ENCODE data around the gene PIK3IP1. TPM values are rescaled to one million over a fixed set of nuclear protein-coding genes. Genes with fewer than 3 reads are reported as not detected.

The PIK3IP1 gene
- total RNA-seq, 4 donors from 2014 or later: 7.0 to 53.0 (median 19.2) TPM

- TF ChIP-seq, protein P1, sequence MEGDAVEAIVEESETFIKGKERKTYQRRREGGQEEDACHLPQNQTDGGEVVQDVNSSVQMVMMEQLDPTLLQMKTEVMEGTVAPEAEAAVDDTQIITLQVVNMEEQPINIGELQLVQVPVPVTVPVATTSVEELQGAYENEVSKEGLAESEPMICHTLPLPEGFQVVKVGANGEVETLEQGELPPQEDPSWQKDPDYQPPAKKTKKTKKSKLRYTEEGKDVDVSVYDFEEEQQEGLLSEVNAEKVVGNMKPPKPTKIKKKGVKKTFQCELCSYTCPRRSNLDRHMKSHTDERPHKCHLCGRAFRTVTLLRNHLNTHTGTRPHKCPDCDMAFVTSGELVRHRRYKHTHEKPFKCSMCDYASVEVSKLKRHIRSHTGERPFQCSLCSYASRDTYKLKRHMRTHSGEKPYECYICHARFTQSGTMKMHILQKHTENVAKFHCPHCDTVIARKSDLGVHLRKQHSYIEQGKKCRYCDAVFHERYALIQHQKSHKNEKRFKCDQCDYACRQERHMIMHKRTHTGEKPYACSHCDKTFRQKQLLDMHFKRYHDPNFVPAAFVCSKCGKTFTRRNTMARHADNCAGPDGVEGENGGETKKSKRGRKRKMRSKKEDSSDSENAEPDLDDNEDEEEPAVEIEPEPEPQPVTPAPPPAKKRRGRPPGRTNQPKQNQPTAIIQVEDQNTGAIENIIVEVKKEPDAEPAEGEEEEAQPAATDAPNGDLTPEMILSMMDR (IDR thresholded peaks at IDR 0.05): no peak
- TF ChIP-seq POLR2A (IDR thresholded peaks at IDR 0.05): no peak
Observed at GRCh38 chr22:31288496-31289240, 3.6 kb downstream of the PIK3IP1 start.

GRCh38 chr22:31287818-31288495 is 4.3 kb downstream of the PIK3IP1 start:
- no peaks in the 10 kb centered on the region for H3K27me3 ChIP-seq
- peak overlapping the region; percentile 90 to 99 (median 97) for H3K27ac ChIP-seq
- TF ChIP-seq, protein P1 (IDR thresholded peaks at IDR 0.05): no peak
- no peak for TF ChIP-seq POLR2A (IDR thresholded peaks at IDR 0.05)
- DNase-seq: no peak
- intact Hi-C loops (cut with DNase I): no loop called here
- peaks cover 27 to 77% (median 43%) of the 10 kb centered on the region in 3 donors for H3K4me1 ChIP-seq
- H3K36me3 ChIP-seq: peaks cover under 1 to 67% (median 11%) of the 10 kb centered on the region in 3 donors
- H3K4me3 ChIP-seq: peak overlapping the region in 2 of 4 donors; percentile 69 to 89
- no peaks in the 10 kb centered on the region for H3K9me3 ChIP-seq
- 76 to 84% methylated on average over 6 of the region's 6 CpGs for WGBS, 2 donors

More at GRCh38 chr22:31288496-31289240, 3.6 kb downstream of the PIK3IP1 start:
- WGBS, 2 donors: 61 to 84% methylated on average over 5 of the region's 5 CpGs
- Histone ChIP-seq H3K27me3 (no peaks in the 10 kb centered on the region), H3K36me3 (peaks cover 0 to 60% (median 8%) of the 10 kb centered on the region in 3 donors), H3K27ac (peak overlapping the region; percentile 90 to 99 (median 97)), H3K9me3 (no peaks in the 10 kb centered on the region), H3K4me1 (peaks cover 27 to 84% (median 42%) of the 10 kb centered on the region in 3 donors), H3K4me3 (peak overlapping the region in 2 of 4 donors; percentile 69 to 89)
- DNase-seq: no peak
- intact Hi-C loops (cut with DNase I): no loop called here

DNA sequence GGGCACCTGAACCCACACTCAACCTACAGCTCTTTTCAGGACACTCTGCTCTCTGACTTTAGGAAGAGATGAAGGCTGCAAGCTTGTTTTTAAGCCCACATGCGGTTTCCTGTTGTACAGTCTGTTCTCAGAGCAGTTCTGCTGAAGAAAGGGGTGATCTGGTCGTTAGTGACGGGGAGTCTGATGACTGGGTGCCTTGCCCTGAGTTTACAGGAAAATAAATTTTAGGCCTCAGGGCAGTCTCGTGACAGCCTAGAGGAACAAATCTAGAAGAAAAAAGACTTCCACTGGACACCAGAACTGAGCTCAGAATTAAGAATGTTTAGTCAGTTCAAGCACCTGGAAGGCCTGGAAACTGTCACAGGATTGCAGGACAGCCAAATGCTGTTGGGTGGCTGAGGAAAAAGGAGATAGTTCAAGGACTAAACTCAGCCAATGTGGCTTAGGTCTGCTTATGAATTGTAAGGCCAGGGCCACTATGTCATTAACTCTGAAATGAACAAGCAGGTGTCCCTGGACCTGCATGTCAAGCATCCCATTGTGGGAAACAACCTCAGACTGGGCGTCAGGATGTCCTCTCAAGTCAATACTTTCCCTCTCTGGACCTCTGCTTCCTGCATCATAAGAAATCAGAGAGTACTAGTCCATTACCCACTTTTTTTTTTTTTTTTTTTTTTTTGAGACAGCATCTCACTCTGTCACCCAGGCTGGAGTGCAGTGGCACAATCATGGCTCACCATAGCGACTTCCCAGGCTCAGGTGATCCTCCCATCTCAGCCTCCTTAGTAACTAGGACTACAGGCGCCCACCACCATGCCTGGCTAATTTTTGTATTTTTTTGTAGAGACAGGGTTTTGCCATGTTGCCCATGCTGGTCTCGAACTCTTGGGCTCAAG is 5.7 kb downstream of the PIK3IP1 start:
- intact Hi-C loops (cut with DNase I): no loop called here
- TF ChIP-seq, protein P1 (IDR thresholded peaks at IDR 0.05): no peak
- peak in 2 of 4 donors; percentile 18 to 56 for TF ChIP-seq POLR2A (IDR thresholded peaks at IDR 0.05)
- Histone ChIP-seq H3K4me3 (no peak overlapping the region), H3K36me3 (peaks cover 13 to 81% (median 25%) of the 10 kb centered on the region in 3 donors), H3K4me1 (peaks cover 23 to 70% (median 41%) of the 10 kb centered on the region in 3 donors), H3K9me3 (no peaks in the 10 kb centered on the region), H3K27me3 (no peaks in the 10 kb centered on the region), H3K27ac (peak overlapping the region; percentile 90 to 99 (median 97))
- peak; percentile 24 for DNase-seq
- 62 to 68% methylated on average over 6 to 8 of the region's 8 CpGs for WGBS, 2 donors

DNA sequence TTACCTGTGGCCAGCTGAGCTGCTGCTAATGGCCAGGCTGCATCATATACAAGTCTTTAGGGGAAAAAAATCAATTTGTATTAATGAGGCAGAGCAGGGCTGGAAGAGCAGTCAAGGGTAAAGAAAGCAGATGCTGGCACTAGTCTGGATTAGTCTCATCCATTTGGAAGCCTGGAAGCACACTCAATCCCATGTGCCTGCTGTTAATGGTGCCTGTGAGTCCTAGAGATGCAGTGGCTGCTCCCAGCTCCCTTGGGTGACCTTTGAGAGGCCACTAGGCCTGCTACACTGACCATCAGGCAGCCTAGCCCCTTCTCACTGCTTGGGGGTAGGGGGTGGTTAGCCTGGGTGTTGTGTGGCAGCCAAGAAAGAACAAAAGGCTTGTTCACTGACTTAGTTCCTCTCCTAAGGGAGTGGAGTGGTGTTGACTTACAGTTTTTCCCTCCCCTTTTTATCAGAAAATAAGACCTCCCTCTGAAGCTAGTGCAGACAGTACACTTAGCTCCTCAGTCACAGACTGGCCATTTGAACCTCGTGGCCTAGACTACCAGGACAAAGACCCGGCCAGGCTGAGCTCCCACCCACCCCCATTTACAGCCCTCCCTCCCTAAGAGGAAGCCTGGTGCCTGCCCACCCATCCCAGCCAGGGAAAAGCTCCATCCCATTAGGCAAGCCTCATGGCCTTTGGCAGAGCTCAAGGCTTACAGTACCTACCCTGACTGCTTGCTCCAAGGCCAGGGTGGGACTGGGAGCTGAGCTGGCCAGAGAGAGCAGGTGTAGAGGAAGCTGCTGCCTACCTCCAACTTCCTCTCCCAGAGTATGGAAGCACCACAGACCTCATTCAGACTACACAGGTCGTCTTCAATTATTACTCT is 7.8 kb downstream of the PIK3IP1 start:
- intact Hi-C loops (cut with DNase I): no loop called here
- peak overlapping the region; percentile 40 to 99 (median 94) for H3K27ac ChIP-seq
- H3K36me3 ChIP-seq: peaks cover 20 to 100% (median 37%) of the 10 kb centered on the region in 3 donors
- H3K4me1 ChIP-seq: peaks cover 21 to 72% (median 35%) of the 10 kb centered on the region in 3 donors
- no peak overlapping the region for H3K4me3 ChIP-seq
- H3K27me3 ChIP-seq: no peaks in the 10 kb centered on the region
- no peaks in the 10 kb centered on the region for H3K9me3 ChIP-seq
- WGBS, 2 donors: 48 to 75% methylated on average over 1 to 2 of the region's 3 CpGs
- DNase-seq: no peak
- TF ChIP-seq, protein P1 (IDR thresholded peaks at IDR 0.05): no peak
- TF ChIP-seq POLR2A (IDR thresholded peaks at IDR 0.05): no peak
